OCI-LY1 (cell line): ENCODE data around the gene ATP12A.

Experiments used
- H2AFZ ChIP-seq: fragments of 200-600 bp; sonication (generic), shearing (Covaris generic); 2 replicates; pipeline ENCODE4 v1.6.0; 2014; ENCODE audit warnings: antibody characterized with exemption, mild to moderate bottlenecking, low read length
- H3F3A ChIP-seq: fragments of 200-600 bp; sonication (generic), shearing (Covaris generic); 2 replicates; pipeline ENCODE4 v1.6.0; 2014; ENCODE audit warnings: mild to moderate bottlenecking, antibody characterized with exemption, low read length, moderate library complexity; ENCODE audit not compliant: insufficient read depth
- H3K27ac ChIP-seq: fragments of 200-600 bp; sonication (generic); 2 replicates; pipeline ENCODE4 v1.5.1; 2014; ENCODE audit warnings: low read length, mixed run types, mild to moderate bottlenecking, low read depth; ENCODE audit not compliant: poor library complexity, severe bottlenecking
- H3K27me3 ChIP-seq: fragments of 200-600 bp; sonication (generic); 2 replicates; pipeline ENCODE4 v1.6.0; 2014; ENCODE audit warnings: antibody characterized with exemption, mild to moderate bottlenecking, low read length, moderate library complexity; ENCODE audit not compliant: insufficient read depth
- H3K36me3 ChIP-seq: fragments of 200-600 bp; sonication (generic); 2 replicates; pipeline ENCODE4 v1.6.1; 2014; ENCODE audit warnings: mild to moderate bottlenecking, antibody characterized with exemption, low read length, moderate library complexity, mixed read lengths; ENCODE audit not compliant: insufficient read depth
- H3K4me1 ChIP-seq: fragments of 200-600 bp; sonication (generic); 2 replicates; pipeline ENCODE4 v1.5.1; 2014; ENCODE audit warnings: mild to moderate bottlenecking, low read length, moderate library complexity; ENCODE audit not compliant: insufficient read depth, severe bottlenecking
- H3K4me2 ChIP-seq: fragments of 200-600 bp; sonication (generic), shearing (Covaris generic); 2 replicates; pipeline ENCODE4 v1.6.1; 2014; ENCODE audit warnings: low read length
- H3K4me3 ChIP-seq: fragments of 200-600 bp; sonication (generic); 2 replicates; pipeline ENCODE4 v1.5.1; 2014; ENCODE audit warnings: low read length, low read depth, mild to moderate bottlenecking, mixed read lengths; ENCODE audit not compliant: poor library complexity, severe bottlenecking
- H3K79me2 ChIP-seq: fragments of 200-600 bp; shearing (Covaris generic); 2 replicates; pipeline ENCODE4 v1.6.1; 2016; ENCODE audit warnings: mixed run types, low read length, mixed read lengths; ENCODE audit not compliant: insufficient read depth
- H3K9ac ChIP-seq: fragments of 200-600 bp; sonication (generic), shearing (Covaris generic); 2 replicates; pipeline ENCODE4 v1.6.1; 2014; ENCODE audit warnings: mild to moderate bottlenecking, low read length, mixed read lengths
- H3K9me2 ChIP-seq: fragments of 200-600 bp; sonication (generic), shearing (Covaris generic); 2 replicates; pipeline ENCODE4 v1.6.1; 2014; ENCODE audit warnings: low read depth, mild to moderate bottlenecking, low read length, mixed read lengths
- H3K9me3 ChIP-seq: fragments of 200-600 bp; shearing (Covaris generic); 2 replicates; pipeline ENCODE4 v1.6.1; 2014; ENCODE audit warnings: low read length, mixed read lengths
- H4K20me1 ChIP-seq: fragments of 200-600 bp; sonication (generic), shearing (Covaris generic); 2 replicates; pipeline ENCODE4 v1.6.0; 2016; ENCODE audit warnings: mild to moderate bottlenecking, low read length; ENCODE audit not compliant: insufficient read depth
- CTCF ChIP-seq: fragments of 200-600 bp; sonication (generic), shearing (Covaris generic); IDR thresholded peaks from 2 replicates; pipeline ENCODE4 v1.5.1; 2017; ENCODE audit warnings: mild to moderate bottlenecking, antibody characterized with exemption, low read length, moderate library complexity, mixed read lengths
- EZH2 ChIP-seq: fragments of 200-600 bp; sonication (generic), shearing (Covaris generic); IDR thresholded peaks from 2 replicates; pipeline ENCODE4 v1.8.0; 2017; ENCODE audit warnings: borderline replicate concordance, mixed run types, mild to moderate bottlenecking, antibody characterized with exemption, low read length, moderate library complexity, mixed read lengths

ATP12A gene

GRCh38 chr13:24668955-24669582, 11.1 kb upstream of the ATP12A start:
- H3K4me2 ChIP-seq, result no peak overlapping the region

GRCh38 chr13:24670174-24670573, 10.0 kb upstream of the ATP12A start:
- Histone ChIP-seq H3K27ac (no peak overlapping the region), H3F3A (no peaks in the 10 kb centered on the region), H2AFZ (no peak overlapping the region), H3K9me2 (no peaks in the 10 kb centered on the region), H3K9ac (no peak overlapping the region), H3K4me1 (no peaks in the 10 kb centered on the region), H3K27me3 (no peaks in the 10 kb centered on the region), H3K4me2 (no peak overlapping the region), H3K9me3 (no peaks in the 10 kb centered on the region), H3K79me2 (no peaks in the 10 kb centered on the region), H3K4me3 (no peak overlapping the region), H3K36me3 (no peaks in the 10 kb centered on the region), H4K20me1 (no peaks in the 10 kb centered on the region)
- no peak for TF ChIP-seq EZH2
- no peak for TF ChIP-seq CTCF

More at GRCh38 chr13:24668955-24669582, 11.1 kb upstream of the ATP12A start:
- Histone ChIP-seq H3F3A (no peaks in the 10 kb centered on the region), H3K9ac (no peak overlapping the region), H3K27ac (no peak overlapping the region), H2AFZ (no peak overlapping the region), H3K4me3 (no peak overlapping the region), H3K36me3 (no peaks in the 10 kb centered on the region), H3K27me3 (no peaks in the 10 kb centered on the region), H3K79me2 (no peaks in the 10 kb centered on the region), H3K9me2 (no peaks in the 10 kb centered on the region), H4K20me1 (no peaks in the 10 kb centered on the region), H3K4me1 (no peaks in the 10 kb centered on the region), H3K9me3 (no peaks in the 10 kb centered on the region)
- TF ChIP-seq EZH2 (no peak), CTCF (no peak)

- Histone ChIP-seq H3K4me1 (no peaks in the 10 kb centered on the region), H3K79me2 (no peaks in the 10 kb centered on the region), H3K36me3 (no peaks in the 10 kb centered on the region), H3K4me3 (no peak overlapping the region), H4K20me1 (no peaks in the 10 kb centered on the region), H3K9me2 (no peaks in the 10 kb centered on the region), H3K9ac (no peak overlapping the region), H3K4me2 (no peak overlapping the region), H3K27me3 (0 out of 2 replicates have a peak, but pooled peaks cover 3% of the 10 kb centered on the region), H3F3A (no peaks in the 10 kb centered on the region), H3K9me3 (no peaks in the 10 kb centered on the region), H3K27ac (no peak overlapping the region), H2AFZ (no peak overlapping the region)
- TF ChIP-seq EZH2 (no peak), CTCF (no peak)
These were observed 9.2 kb upstream of the ATP12A start for GRCh38 chr13:24670961-24671381.
